Tibial nerve (tissue), 4 donors: ENCODE data around the gene ERC2.

Experiments used
- EP300 ChIP-seq, 2 donors: sonication (generic); formaldehyde crosslinking; IDR thresholded peaks; one replicate each; pipeline ENCODE4 v1.6.1; 2017; ENCODE audit warnings: antibody characterized with exemption in 2 of 2, mild to moderate bottlenecking in 1 of 2
- POLR2A ChIP-seq, 2 donors: fragments of 450-650 bp; IDR thresholded peaks; one replicate each; pipeline ENCODE4 v1.6.1; 2017; ENCODE audit warnings: antibody characterized with exemption in 2 of 2, mild to moderate bottlenecking in 2 of 2, moderate library complexity in 2 of 2
- TF ChIP-seq, protein P1 (sequence below), 5 experiments: fragments of 200-600 bp in 3 of 5; fragments of 450-650 bp in 2 of 5; sonication (generic) in 3 of 5; IDR thresholded peaks; one replicate each; pipeline ENCODE4 v1.5.1; 2016 to 2019; ENCODE audit warnings: antibody characterized with exemption in 5 of 5, mild to moderate bottlenecking in 3 of 5, moderate library complexity in 2 of 5

GRCh38 chr3:56192001-56192400 lies 276.3 kb downstream of the ERC2 start:
- TF ChIP-seq, protein P1, sequence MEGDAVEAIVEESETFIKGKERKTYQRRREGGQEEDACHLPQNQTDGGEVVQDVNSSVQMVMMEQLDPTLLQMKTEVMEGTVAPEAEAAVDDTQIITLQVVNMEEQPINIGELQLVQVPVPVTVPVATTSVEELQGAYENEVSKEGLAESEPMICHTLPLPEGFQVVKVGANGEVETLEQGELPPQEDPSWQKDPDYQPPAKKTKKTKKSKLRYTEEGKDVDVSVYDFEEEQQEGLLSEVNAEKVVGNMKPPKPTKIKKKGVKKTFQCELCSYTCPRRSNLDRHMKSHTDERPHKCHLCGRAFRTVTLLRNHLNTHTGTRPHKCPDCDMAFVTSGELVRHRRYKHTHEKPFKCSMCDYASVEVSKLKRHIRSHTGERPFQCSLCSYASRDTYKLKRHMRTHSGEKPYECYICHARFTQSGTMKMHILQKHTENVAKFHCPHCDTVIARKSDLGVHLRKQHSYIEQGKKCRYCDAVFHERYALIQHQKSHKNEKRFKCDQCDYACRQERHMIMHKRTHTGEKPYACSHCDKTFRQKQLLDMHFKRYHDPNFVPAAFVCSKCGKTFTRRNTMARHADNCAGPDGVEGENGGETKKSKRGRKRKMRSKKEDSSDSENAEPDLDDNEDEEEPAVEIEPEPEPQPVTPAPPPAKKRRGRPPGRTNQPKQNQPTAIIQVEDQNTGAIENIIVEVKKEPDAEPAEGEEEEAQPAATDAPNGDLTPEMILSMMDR (IDR thresholded peaks at IDR 0.05) = no peak
- TF ChIP-seq POLR2A (IDR thresholded peaks at IDR 0.05) = no peak
- TF ChIP-seq EP300 (IDR thresholded peaks at IDR 0.05) = no peak
